ENCODE results near the gene EIF5B.

EIF5B gene

DNA sequence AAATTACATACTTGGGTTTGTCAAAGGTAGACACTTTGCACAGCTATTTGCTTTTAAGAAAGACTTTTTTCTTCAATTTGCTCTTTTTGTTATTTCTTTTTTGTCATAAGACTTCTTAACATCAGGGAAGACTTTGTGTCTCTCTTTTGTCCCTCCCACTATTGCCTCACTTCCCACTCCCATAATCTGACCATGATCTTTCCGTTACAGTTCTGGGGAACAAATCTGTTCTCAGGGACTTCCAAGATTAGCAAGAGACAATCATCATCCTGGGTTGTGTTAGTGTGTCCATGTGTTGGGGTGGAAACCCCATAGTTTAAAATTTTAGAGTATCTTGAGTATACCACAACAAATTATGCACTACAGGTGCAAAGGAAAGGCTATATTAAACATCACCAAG, 77.4 kb downstream of the EIF5B start:
- no peak for DNase-seq

DNA sequence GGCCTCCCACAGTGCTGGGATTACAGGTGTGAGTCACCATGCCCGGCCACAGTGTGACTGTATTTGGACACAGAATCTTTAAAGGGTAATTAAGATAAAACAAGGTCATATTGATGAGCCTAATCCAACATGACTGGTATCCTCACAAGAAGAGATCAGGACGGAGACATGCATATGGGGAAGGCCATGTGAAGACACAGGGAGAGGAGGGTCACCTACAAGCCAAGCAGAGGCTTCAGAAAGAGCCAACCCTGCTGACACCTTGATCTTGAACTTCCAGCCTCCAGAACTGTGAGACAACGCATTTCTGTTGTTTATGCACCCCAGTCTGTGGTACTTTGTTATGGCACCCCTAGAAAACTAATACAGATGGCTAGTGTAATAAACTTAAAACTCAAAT, 80.2 kb downstream of the EIF5B start:
- no peak for DNase-seq

GRCh38 chr2:99420031-99420430, 82.8 kb downstream of the EIF5B start:
- no peak for DNase-seq

DNA sequence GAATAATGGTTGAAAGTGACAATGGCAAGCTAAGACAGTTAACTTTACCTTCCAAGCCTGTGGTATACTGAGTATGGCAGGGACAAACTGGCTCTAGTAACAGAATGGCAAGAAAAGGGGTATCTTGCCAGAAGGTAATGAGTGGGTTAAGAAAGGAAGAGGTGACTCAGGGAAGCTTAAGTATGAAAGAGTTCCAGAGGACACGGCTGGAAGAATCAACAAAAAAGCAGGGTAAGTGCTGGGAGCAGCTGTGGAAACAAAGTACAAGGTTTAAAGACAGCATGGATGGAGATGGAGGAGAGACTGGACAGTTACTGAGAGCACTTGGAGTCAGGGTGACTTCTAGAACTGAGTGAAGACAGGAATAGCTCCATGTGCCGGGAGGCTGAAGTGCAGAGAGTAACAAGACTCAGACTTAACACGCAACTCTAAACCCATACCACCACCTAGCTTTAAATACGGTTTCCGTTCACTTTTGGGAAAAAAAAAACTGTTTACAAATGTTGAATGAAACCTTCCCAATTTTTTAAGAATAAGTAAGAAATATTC, 83.6 kb downstream of the EIF5B start:
- DNase-seq, result no peak

- DNase-seq, result no peak
These were observed 84.3 kb downstream of the EIF5B start for GRCh38 chr2:99421469-99421868.

- DNase-seq, result no peak
These were observed 85.4 kb downstream of the EIF5B start for GRCh38 chr2:99422599-99422998.

GRCh38 chr2:99424371-99424770, 87.2 kb downstream of the EIF5B start:
- DNase-seq, result no peak

DNA sequence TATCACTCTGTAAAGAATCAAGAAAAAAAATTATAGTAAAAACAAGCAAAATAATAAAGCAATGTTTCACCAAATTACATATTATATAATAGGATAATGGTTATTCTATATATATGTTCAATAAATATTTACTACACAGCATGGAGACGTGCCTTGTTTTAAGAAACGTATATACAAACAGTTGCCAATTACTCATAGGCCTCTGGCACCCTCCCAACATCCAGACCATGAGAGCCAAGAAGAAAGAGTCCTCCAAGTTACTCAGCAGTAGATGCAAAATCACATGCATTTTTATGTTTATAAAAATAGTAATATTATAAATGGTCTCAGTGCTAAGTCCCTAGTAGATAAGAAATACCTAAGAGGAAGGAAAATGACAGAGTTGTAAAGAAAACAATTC, 87.8 kb downstream of the EIF5B start:
- DNase-seq, result no peak

GRCh38 chr2:99430614-99431291, 93.6 kb downstream of the EIF5B start:
- DNase-seq, result no peak

GRCh38 chr2:99431587-99432275, 94.5 kb downstream of the EIF5B start:
- no peak for DNase-seq

- no peak for DNase-seq
These were observed 96.2 kb downstream of the EIF5B start for GRCh38 chr2:99433340-99433739.

- no peak for DNase-seq
These were observed 99.7 kb downstream of the EIF5B start for GRCh38 chr2:99436874-99437273.

DNA sequence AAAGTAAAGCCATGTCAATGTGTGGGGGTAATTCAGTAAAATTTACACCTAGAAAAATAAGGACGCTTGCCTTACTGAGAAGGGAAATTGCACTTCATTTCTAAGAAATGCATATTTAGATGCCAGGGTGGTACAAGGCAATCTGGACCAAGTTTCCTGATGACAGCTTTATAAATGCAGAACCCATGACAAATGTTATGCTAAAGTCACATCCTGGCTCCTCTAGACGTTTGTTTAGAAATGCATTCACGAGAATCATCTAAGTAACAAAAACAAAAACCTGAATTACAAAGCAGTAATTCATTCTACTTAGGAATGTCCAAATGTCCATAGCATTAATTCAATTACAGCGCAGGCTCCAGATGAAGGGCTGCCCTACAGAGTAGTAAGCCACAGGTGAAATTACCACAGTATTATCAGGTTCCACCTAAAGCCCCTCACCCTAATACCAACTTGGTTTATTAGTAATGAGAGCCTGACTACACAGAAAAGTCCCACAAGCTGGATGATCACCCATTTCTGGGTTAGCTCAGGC, 102.8 kb downstream of the EIF5B start:
- DNase-seq, result no peak

GRCh38 chr2:99442837-99443236, 105.6 kb downstream of the EIF5B start:
- DNase-seq, result no peak

DNA sequence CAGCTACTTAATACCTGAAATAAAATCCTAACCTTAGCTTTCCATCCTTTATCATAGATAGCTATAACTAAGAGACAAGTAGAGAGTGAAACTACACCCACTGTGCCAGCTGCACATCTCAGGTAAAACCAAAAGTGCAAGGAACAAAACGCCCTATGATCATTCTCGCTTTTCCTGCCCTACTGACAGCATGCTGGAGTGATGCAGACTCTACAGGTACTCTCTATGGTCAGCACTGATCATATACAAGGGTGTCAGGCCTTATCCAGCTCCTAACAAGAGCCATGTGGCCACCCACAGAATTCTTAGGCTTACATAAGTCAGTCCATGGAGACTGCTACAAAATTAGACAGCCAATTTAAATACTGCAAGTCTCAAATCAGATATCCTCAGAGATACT, 107.0 kb downstream of the EIF5B start:
- DNase-seq, result no peak

DNA sequence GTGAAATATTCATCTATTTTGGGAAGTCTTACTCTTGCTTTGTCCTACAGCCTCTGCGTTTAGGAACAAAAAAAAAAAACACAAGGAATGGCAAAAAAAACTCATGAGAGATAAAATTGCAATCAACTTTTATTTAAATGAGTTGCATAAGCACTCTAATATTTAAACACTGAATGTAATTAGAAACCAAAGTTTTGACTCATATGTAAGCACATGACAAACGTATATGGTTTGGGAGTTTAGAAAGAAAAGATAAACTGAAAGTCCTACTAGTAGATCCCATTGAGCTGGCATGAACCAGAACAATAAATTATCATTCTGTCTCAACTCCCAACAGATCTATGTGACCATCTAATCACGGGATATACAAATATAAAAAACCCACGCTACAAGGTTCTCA, 107.9 kb downstream of the EIF5B start:
- no peak for DNase-seq

GRCh38 chr2:99448556-99448955, 111.4 kb downstream of the EIF5B start:
- DNase-seq, result no peak

- DNase-seq, result no peak
These were observed 113.0 kb downstream of the EIF5B start for GRCh38 chr2:99450199-99450598.
